K562 (cell line): ENCODE data around the gene SKIC2. TPM values are rescaled to one million over a fixed set of nuclear protein-coding genes. Genes with fewer than 3 reads are reported as not detected.

Source experiments
- ARID1B ChIP-seq: fragments of 450-650 bp; IDR thresholded peaks from 2 replicates; pipeline ENCODE4 v1.6.1; 2016; ENCODE audit warnings: antibody characterized with exemption, mild to moderate bottlenecking, inconsistent platforms
- BACH1 ChIP-seq: fragments of 200-800 bp; sonication (Bioruptor generic); IDR thresholded peaks from 2 replicates; pipeline ENCODE4 v1.6.1; 2016; ENCODE audit warnings: missing genetic modification characterization, missing compliant biosample characterization
- BRCA1 ChIP-seq, 2 experiments: fragments of 450-650 bp in 1 of 2; sonication (generic) in 1 of 2; formaldehyde crosslinking in 1 of 2; IDR thresholded peaks; 2 replicates each; pipeline versions ENCODE4 v1.5.0 to v1.6.1; 2017 to 2020; ENCODE audit warnings: mild to moderate bottlenecking in 1 of 2, missing genetic modification reagents in 1 of 2
- BRF2 ChIP-seq: IDR thresholded peaks from 3 replicates; pipeline ENCODE4 v1.6.1; 2011; ENCODE audit warnings: borderline replicate concordance, mild to moderate bottlenecking; ENCODE audit not compliant: insufficient read length, insufficient read depth
- CHCHD3 ChIP-seq: fragments of 250-450 bp; sonication (Bioruptor Pico); IDR thresholded peaks from 2 replicates; pipeline ENCODE4 v2.1.2; 2022; ENCODE audit warnings: mild to moderate bottlenecking
- DMBX1 ChIP-seq: fragments of 250-450 bp; sonication (Bioruptor Pico); IDR thresholded peaks from 2 replicates; pipeline ENCODE4 v1.8.0; 2022; ENCODE audit warnings: inconsistent platforms, mild to moderate bottlenecking, moderate library complexity, borderline replicate concordance
- HLTF ChIP-seq: fragments of 450-650 bp; IDR thresholded peaks from 2 replicates; pipeline ENCODE4 v1.6.1; 2016
- HNRNPK ChIP-seq: fragments of 200-400 bp; formaldehyde crosslinking; IDR thresholded peaks from one replicate; pipeline ENCODE4 v1.6.1; 2018; ENCODE audit warnings: mild to moderate bottlenecking, low read depth, low read length; ENCODE audit not compliant: poor library complexity, severe bottlenecking
- KDM2B ChIP-seq: fragments of 250-450 bp; sonication (Bioruptor Pico); IDR thresholded peaks from 2 replicates; pipeline ENCODE4 v1.8.0; 2021; ENCODE audit warnings: mild to moderate bottlenecking, moderate library complexity
- MAFF ChIP-seq: IDR thresholded peaks from 2 replicates; pipeline ENCODE4 v1.6.1; 2012; ENCODE audit warnings: low read length, improper control_type of control experiment
- MAFG ChIP-seq: fragments of 450-650 bp; conservative IDR thresholded peaks from 2 replicates; pipeline ENCODE4 v1.6.1; 2016; ENCODE audit warnings: missing genetic modification characterization, missing compliant biosample characterization
- MBD1 ChIP-seq: fragments of 250-450 bp; sonication (Bioruptor Pico); IDR thresholded peaks from 2 replicates; pipeline ENCODE4 v1.8.0; 2022; ENCODE audit warnings: inconsistent platforms
- NFYB ChIP-seq: IDR thresholded peaks from 2 replicates; pipeline ENCODE4 v1.6.1; 2011; ENCODE audit warnings: mild to moderate bottlenecking, moderate library complexity; ENCODE audit not compliant: insufficient read length; ENCODE audit errors: extremely low read depth
- SAP30 ChIP-seq: fragments of 200-600 bp; sonication (generic); IDR thresholded peaks from 2 replicates; pipeline ENCODE4 v1.6.1; 2012; ENCODE audit warnings: borderline replicate concordance, low read depth, mild to moderate bottlenecking, moderate library complexity, low read length, control low read depth, inconsistent platforms; ENCODE audit not compliant: insufficient read depth, poor library complexity, severe bottlenecking
- SRSF3 ChIP-seq: fragments of 200-400 bp; formaldehyde crosslinking; IDR thresholded peaks from 2 replicates; pipeline ENCODE4 v1.6.1; 2016; ENCODE audit warnings: mild to moderate bottlenecking, low read length, moderate library complexity; ENCODE audit not compliant: insufficient read depth
- THAP7 ChIP-seq: fragments of 250-450 bp; sonication (Bioruptor Pico); IDR thresholded peaks from 2 replicates; pipeline ENCODE4 v1.5.0; 2021
- TOE1 ChIP-seq, 2 experiments: fragments of 450-650 bp in 1 of 2; sonication (generic) in 1 of 2; formaldehyde crosslinking in 1 of 2; IDR thresholded peaks; 2 replicates each; pipeline versions ENCODE4 v1.7.1 to v1.8.0; 2016 to 2022; ENCODE audit warnings: borderline replicate concordance in 2 of 2, mild to moderate bottlenecking in 2 of 2, antibody characterized with exemption in 1 of 2, inconsistent platforms in 1 of 2, low read depth in 1 of 2, missing genetic modification reagents in 1 of 2, moderate library complexity in 1 of 2
- TRIM25 ChIP-seq: fragments of 450-650 bp; IDR thresholded peaks from 2 replicates; pipeline ENCODE4 v1.7.0; 2016; ENCODE audit warnings: borderline replicate concordance
- TSC22D4 ChIP-seq: fragments of 450-650 bp; IDR thresholded peaks from 2 replicates; pipeline ENCODE4 v1.6.1; 2016; ENCODE audit warnings: missing genetic modification characterization, missing biosample characterization, control low read depth
- ZNF12 ChIP-seq: sonication (generic); formaldehyde crosslinking; IDR thresholded peaks from 2 replicates; pipeline ENCODE4 v1.4.0; 2020; ENCODE audit warnings: mild to moderate bottlenecking, missing genetic modification reagents
- ZNF217 ChIP-seq: sonication (generic); formaldehyde crosslinking; IDR thresholded peaks from 2 replicates; pipeline ENCODE4 v1.8.0; 2022; ENCODE audit warnings: mild to moderate bottlenecking, missing genetic modification reagents
- ZNF584 ChIP-seq: fragments of 200-800 bp; sonication (Bioruptor generic); IDR thresholded peaks from 2 replicates; pipeline ENCODE4 v1.6.1; 2016; ENCODE audit warnings: low read depth, mild to moderate bottlenecking, missing genetic modification characterization, missing compliant biosample characterization
- ZSCAN29 ChIP-seq: fragments of 450-650 bp; IDR thresholded peaks from 2 replicates; pipeline ENCODE4 v1.6.1; 2017
- polyA plus RNA-seq, 8 experiments: library from polyadenylated mRNA; depleted of rRNA in 4 of 8; stranded (reverse) in 5 of 8; unstranded in 3 of 8; fragments of >200 nt; fragmentation: Nextera tagmentation in 2 of 8; fragmentation: Illumina TruSeq in 1 of 8; extraction: Ambion mirVana in 2 of 8; extraction: Trizol in 1 of 8; gene quantifications; 2 replicates each; pipeline versions ENCODE4 v1.2.1 to v1.2.3, GENCODE V29; 2011 to 2014; ENCODE audit warnings: inconsistent platforms in 1 of 8, missing spikeins in 1 of 8
- total RNA-seq, 7 experiments: library from RNA; depleted of rRNA in 6 of 7; stranded (reverse); fragments of >200 nt in 6 of 7; fragmentation: Illumina TruSeq in 2 of 7; extraction: Trizol in 2 of 7; gene quantifications; 2 replicates each; pipeline versions ENCODE4 v1.2.1 to v1.2.3, GENCODE V29; 2011 to 2021; ENCODE audit warnings: low replicate concordance in 1 of 7

The SKIC2 gene
- total and polyA plus RNA-seq, 9 of the 15 experiments (the other 6 are each of a cell fraction or from before 2014, with no cell fraction given): 3.3 to 94.6 (median 38.8) TPM

GRCh38 chr6:31972709-31973350, 13.9 kb downstream of the SKIC2 start (continued):
- peak; percentile 77; the same call in 1 of the 2 replicates for TF ChIP-seq DMBX1 (CRISPR knock-in tag)
- TF ChIP-seq HNRNPK: no peak
- no peak for TF ChIP-seq ZSCAN29
- TF ChIP-seq SRSF3: no peak
- TF ChIP-seq TOE1 (IDR thresholded peaks at IDR 0.05; ENCODE audit: borderline replicate concordance): no peak; the same call in 1 of the 2 replicates
- no peak for TF ChIP-seq TOE1 (CRISPR knock-in tag; IDR thresholded peaks at IDR 0.05; ENCODE audit: borderline replicate concordance, low read depth)
- no peak for TF ChIP-seq KDM2B
- peak; percentile 92 for TF ChIP-seq HLTF
- peak; percentile 68 for TF ChIP-seq ZNF12 (CRISPR knock-in tag)
- TF ChIP-seq BRF2: no peak
- TF ChIP-seq ARID1B: peak; percentile 67
- TF ChIP-seq MAFG (tag): no peak
- no peak for TF ChIP-seq BACH1 (tag)
- TF ChIP-seq MAFF: no peak
- TF ChIP-seq CHCHD3 (CRISPR knock-in tag): no peak
- TF ChIP-seq TSC22D4 (tag): no peak
- peak; percentile 73 for TF ChIP-seq SAP30
- no peak for TF ChIP-seq THAP7
- no peak; the same call in 1 of the 2 replicates for TF ChIP-seq ZNF584
- TF ChIP-seq TRIM25: 0 out of 2 replicates have a peak, but pooled peaks have one; percentile 28
- TF ChIP-seq ZNF217 (CRISPR knock-in tag): no peak
- TF ChIP-seq BRCA1 (IDR thresholded peaks at IDR 0.05): no peak
- TF ChIP-seq BRCA1 (CRISPR knock-in tag; IDR thresholded peaks at IDR 0.05): no peak
- no peak for TF ChIP-seq MBD1 (CRISPR knock-in tag)
- no peak for TF ChIP-seq NFYB
